Activated CD4-positive, CD25-positive, alpha-beta regulatory T cell (primary cell): ENCODE results near the gene MGMT.

Source experiments
- DNase-seq, 4 experiments: peaks; one replicate each; lab custom pipeline; 2025; lab: John Stamatoyannopoulos, UW

Gene MGMT

GRCh38 chr10:129761981-129762956 lies 295.2 kb downstream of the MGMT start:
- DNase-seq: no peak

- DNase-seq: no peak
These were observed 297.2 kb downstream of the MGMT start for GRCh38 chr10:129764011-129764900.

GRCh38 chr10:129764901-129765663 lies 298.0 kb downstream of the MGMT start:
- no peak for DNase-seq

- no peak for DNase-seq
These were observed 298.9 kb downstream of the MGMT start for GRCh38 chr10:129765664-129766550.

- DNase-seq: no peak
These were observed 299.8 kb downstream of the MGMT start for GRCh38 chr10:129766611-129767550.

GRCh38 chr10:129767751-129768150 lies 300.7 kb downstream of the MGMT start:
- DNase-seq: no peak

GRCh38 chr10:129768437-129769355 lies 301.7 kb downstream of the MGMT start:
- DNase-seq: no peak

- no peak for DNase-seq
These were observed 302.5 kb downstream of the MGMT start for GRCh38 chr10:129769381-129770116.

- no peak for DNase-seq
These were observed 303.2 kb downstream of the MGMT start for GRCh38 chr10:129770286-129770685.

- no peak for DNase-seq
These were observed 304.0 kb downstream of the MGMT start for GRCh38 chr10:129771024-129771423.

GRCh38 chr10:129771576-129771975 lies 304.5 kb downstream of the MGMT start:
- DNase-seq: no peak

- no peak for DNase-seq
These were observed 305.0 kb downstream of the MGMT start for GRCh38 chr10:129771991-129772431.

GRCh38 chr10:129772468-129773358 lies 305.7 kb downstream of the MGMT start:
- DNase-seq: no peak

GRCh38 chr10:129773359-129773990 lies 306.4 kb downstream of the MGMT start:
- no peak for DNase-seq

- DNase-seq: no peak
These were observed 307.2 kb downstream of the MGMT start for GRCh38 chr10:129774082-129774735.
